Tibial artery (tissue), 4 donors: ENCODE measurements around the gene SMARCA4.

Source experiments
- DNase-seq, 2 donors: peaks; one replicate each; pipeline ENCODE4 v3.0.0-alpha.2; 2019
- H3K27ac ChIP-seq, 2 donors: fragments of 200-600 bp; sonication (generic) in 1 of 2; 1 replicate in 1 of 2; 2 replicates in 1 of 2; pipeline ENCODE4 v1.5.1; 2018 to 2019; ENCODE audit warnings: mild to moderate bottlenecking in 1 of 2
- H3K27me3 ChIP-seq, 2 donors: fragments of 200-600 bp; sonication (generic) in 1 of 2; one replicate each; pipeline versions ENCODE4 v1.5.1 to v1.6.0; 2016 to 2019
- H3K36me3 ChIP-seq, 3 donors: fragments of 200-600 bp; sonication (generic) in 2 of 3; one replicate each; pipeline ENCODE4 v1.5.1; 2016 to 2019; ENCODE audit warnings: mild to moderate bottlenecking in 2 of 3
- H3K4me1 ChIP-seq, 4 donors: fragments of 200-600 bp; sonication (generic) in 2 of 4; 1 replicate in 3 of 4; 2 replicates in 1 of 4; pipeline ENCODE4 v1.5.1; 2016 to 2019
- H3K4me3 ChIP-seq, 2 donors: fragments of 200-600 bp; sonication (generic) in 1 of 2; 1 replicate in 1 of 2; 2 replicates in 1 of 2; pipeline ENCODE4 v1.5.1; 2018 to 2019; ENCODE audit warnings: mild to moderate bottlenecking in 2 of 2
- H3K9me3 ChIP-seq, 3 donors: fragments of 200-600 bp; sonication (generic) in 1 of 3; one replicate each; pipeline ENCODE4 v1.5.1; 2016 to 2019
- intact Hi-C: fragments of 100-400 bp; cut with DNase I; formaldehyde crosslinking; loops from one replicate; pipeline ENCODE4 v1.15.0; 2023; ENCODE audit warnings: low total_unique reads
- TF ChIP-seq, protein P1 (sequence below), 2 experiments: fragments of 200-600 bp in 1 of 2; fragments of 450-650 bp in 1 of 2; IDR thresholded peaks; one replicate each; pipeline ENCODE4 v1.5.1; 2017 to 2019; ENCODE audit warnings: antibody characterized with exemption in 2 of 2, mild to moderate bottlenecking in 1 of 2, moderate library complexity in 1 of 2

SMARCA4 gene

DNA sequence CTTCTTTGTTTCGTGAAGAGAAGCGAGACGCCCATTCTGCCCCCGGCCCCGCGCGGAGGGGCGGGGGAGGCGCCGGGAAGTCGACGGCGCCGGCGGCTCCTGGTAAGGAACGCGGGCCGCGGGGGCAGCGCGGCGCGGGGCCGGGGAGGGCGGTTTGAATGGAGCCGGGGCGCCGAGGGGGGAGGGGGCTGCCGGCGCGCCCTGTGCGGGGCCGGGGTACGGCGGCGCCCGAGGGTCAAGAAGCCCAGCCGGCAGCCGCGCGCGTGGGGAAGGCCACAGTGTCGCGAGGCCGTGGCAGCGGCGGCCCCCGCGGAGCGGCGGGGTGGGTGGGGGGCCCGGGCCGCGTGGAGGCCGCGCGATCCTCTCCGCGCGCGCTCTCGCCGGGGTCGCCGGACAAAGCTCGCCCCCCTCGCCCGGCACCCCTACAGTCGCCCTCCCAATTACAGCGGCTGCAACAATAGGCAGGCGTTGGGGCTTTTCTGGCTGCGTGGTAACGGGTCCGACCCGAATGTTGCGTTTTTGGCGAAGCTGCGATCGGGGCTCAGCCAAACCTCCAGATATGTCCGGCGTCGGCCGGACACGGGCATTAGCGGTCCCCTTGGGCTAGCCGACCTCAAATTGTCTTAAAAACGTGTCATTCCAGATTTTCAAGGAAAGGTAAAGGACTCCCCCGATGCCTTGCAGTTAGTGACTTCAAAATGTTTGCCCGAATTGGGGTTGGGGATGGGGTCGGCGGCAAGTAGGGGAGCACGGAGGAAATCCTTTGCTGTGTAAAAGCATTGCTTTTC is 437 bp downstream of the SMARCA4 start:
- H3K4me1 ChIP-seq: peaks cover 0 to 27% (median 19%) of the 10 kb centered on the region in 4 donors
- H3K27me3 ChIP-seq: no peaks in the 10 kb centered on the region
- H3K27ac ChIP-seq: peak overlapping the region; percentile 73 to 79
- no peaks in the 10 kb centered on the region for H3K9me3 ChIP-seq
- DNase-seq: no peak
- intact Hi-C loops: no loop called here
- H3K36me3 ChIP-seq: no peaks in the 10 kb centered on the region
- peak overlapping the region; percentile 74 to 84 for H3K4me3 ChIP-seq
- TF ChIP-seq, protein P1, sequence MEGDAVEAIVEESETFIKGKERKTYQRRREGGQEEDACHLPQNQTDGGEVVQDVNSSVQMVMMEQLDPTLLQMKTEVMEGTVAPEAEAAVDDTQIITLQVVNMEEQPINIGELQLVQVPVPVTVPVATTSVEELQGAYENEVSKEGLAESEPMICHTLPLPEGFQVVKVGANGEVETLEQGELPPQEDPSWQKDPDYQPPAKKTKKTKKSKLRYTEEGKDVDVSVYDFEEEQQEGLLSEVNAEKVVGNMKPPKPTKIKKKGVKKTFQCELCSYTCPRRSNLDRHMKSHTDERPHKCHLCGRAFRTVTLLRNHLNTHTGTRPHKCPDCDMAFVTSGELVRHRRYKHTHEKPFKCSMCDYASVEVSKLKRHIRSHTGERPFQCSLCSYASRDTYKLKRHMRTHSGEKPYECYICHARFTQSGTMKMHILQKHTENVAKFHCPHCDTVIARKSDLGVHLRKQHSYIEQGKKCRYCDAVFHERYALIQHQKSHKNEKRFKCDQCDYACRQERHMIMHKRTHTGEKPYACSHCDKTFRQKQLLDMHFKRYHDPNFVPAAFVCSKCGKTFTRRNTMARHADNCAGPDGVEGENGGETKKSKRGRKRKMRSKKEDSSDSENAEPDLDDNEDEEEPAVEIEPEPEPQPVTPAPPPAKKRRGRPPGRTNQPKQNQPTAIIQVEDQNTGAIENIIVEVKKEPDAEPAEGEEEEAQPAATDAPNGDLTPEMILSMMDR (IDR thresholded peaks at IDR 0.05): no peak

DNA sequence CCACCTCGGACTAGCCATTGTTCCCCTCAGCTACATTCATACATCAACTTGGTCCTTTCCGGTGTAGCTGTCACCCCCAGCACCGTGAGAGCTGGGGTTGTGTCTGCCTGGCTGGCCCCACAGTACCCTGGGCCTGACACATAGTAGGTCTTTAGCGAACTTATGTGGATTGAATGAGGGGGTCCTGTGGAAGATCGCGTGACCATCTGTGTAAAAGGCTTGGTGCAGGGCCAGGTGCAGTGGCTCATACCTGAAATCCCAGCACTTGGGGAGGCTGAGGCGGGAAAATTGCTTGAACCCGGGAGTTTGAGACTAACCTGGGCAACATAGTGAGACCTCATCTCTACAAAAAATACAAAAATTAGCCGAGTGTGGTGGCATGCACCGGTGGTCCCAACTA is 2.0 kb downstream of the SMARCA4 start:
- no peak overlapping the region for H3K4me3 ChIP-seq
- TF ChIP-seq, protein P1 (IDR thresholded peaks at IDR 0.05): no peak
- no peaks in the 10 kb centered on the region for H3K9me3 ChIP-seq
- no peak overlapping the region for H3K27ac ChIP-seq
- H3K36me3 ChIP-seq: no peaks in the 10 kb centered on the region
- DNase-seq: no peak
- no peaks in the 10 kb centered on the region for H3K27me3 ChIP-seq
- intact Hi-C loops: no loop called here
- peaks cover 0 to 27% (median 19%) of the 10 kb centered on the region in 4 donors for H3K4me1 ChIP-seq

DNA sequence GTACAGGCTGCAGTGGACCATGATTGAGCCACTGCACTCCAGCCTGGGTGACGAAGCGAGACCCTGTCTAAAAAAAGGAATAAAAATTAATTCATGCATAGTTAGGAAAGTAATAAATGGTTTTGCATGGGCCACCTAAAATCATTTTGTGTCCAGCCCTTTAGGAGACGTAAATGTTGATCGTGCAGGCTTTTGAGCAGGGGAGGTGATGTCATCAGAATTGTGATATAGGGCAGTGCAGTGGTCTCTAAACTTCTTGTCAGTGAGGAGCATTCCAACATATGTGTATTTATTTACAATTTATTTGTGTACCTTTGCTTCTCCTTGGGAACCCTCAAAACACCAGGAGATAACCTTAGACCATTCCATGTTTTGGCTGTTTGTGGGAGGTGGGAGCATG is 3.0 kb downstream of the SMARCA4 start:
- TF ChIP-seq, protein P1 (IDR thresholded peaks at IDR 0.05): no peak
- Histone ChIP-seq H3K27ac (no peak overlapping the region), H3K9me3 (no peaks in the 10 kb centered on the region), H3K27me3 (no peaks in the 10 kb centered on the region), H3K4me3 (no peak overlapping the region), H3K4me1 (peaks cover 0 to 32% (median 19%) of the 10 kb centered on the region in 4 donors), H3K36me3 (no peaks in the 10 kb centered on the region)
- no peak for DNase-seq
- intact Hi-C loops: no loop called here

DNA sequence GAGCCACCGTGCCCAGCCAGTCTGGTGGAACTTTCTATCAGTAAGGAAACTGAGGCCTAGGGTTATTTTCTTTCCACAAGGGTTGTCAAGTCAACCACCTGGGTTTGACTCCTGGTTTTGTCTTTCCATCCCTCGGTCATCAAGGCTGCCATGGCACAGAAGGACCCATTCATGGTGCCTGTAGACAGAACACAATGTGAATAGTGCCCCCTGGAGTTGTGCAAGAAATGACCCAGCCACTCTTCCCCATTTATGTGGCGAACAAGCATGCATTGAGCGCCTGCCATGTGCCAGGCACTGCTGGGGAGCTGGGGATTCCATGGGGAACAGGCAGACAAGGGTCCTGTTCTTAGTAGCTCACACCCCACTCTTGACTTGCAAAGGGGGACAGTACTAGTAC is 4.1 kb downstream of the SMARCA4 start:
- intact Hi-C loops: no loop called here
- no peak for DNase-seq
- Histone ChIP-seq H3K27ac (no peak overlapping the region), H3K36me3 (no peaks in the 10 kb centered on the region), H3K4me1 (peaks cover 0 to 29% (median 17%) of the 10 kb centered on the region in 4 donors), H3K9me3 (no peaks in the 10 kb centered on the region), H3K27me3 (no peaks in the 10 kb centered on the region), H3K4me3 (no peak overlapping the region)
- TF ChIP-seq, protein P1 (IDR thresholded peaks at IDR 0.05): no peak

DNA sequence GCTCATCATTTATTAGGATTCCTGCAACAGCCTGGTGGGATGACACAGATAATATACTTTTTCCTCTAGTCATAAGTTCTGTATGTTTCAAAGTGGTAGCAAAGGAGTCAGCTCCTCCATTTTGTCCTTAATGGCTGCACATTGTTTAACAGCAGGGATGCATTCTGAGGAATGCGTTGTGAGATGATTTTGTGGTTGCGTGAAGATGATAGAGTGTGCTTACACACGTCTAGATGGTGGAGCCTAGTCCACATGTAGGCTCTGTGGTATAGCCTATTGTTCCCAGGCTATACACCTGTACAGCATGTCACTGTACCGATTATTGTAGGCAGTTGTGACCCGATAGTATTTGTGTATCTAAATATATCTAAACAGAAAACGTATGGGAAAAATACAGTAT is 4.6 kb downstream of the SMARCA4 start:
- intact Hi-C loops: no loop called here
- Histone ChIP-seq H3K9me3 (no peaks in the 10 kb centered on the region), H3K36me3 (no peaks in the 10 kb centered on the region), H3K27me3 (no peaks in the 10 kb centered on the region), H3K27ac (no peak overlapping the region), H3K4me1 (peaks cover 0 to 24% (median 14%) of the 10 kb centered on the region in 4 donors), H3K4me3 (no peak overlapping the region)
- no peak for DNase-seq
- TF ChIP-seq, protein P1 (IDR thresholded peaks at IDR 0.05): no peak
